Measurements from ENCODE around the gene E2F3.

The E2F3 gene

DNA sequence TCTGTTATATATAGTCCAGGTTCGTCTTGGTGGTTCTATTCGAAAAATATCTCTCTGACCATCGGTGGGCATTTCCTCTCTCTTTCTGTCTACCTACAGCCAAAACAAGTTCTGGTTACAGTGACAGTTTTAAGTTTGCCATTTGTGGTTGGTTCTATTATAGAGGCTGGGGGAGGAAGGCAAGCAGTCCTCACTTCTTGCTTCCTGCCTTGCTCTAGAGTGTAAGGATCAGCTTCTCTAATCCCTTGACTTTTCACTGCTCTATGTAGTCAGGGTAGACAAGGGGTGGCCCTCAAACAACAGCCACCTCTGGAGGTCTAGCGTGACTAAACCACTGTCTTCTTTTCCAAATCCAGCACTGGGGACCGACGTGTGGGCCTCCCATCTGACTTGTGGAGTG, 16.1 kb downstream of the E2F3 start:
- DNase-seq, result no peak
- in situ Hi-C loops (cut with HindIII; ENCODE audit: low pct_ligation_motif_present, low pct_unique_long_range_greater_than_20kb, low sequenced_read_pairs), result no loop called here

- in situ Hi-C loops (cut with HindIII; ENCODE audit: low pct_ligation_motif_present, low pct_unique_long_range_greater_than_20kb, low sequenced_read_pairs), result no loop called here
- peak; percentile 61 for DNase-seq
These were observed 24.8 kb downstream of the E2F3 start for GRCh38 chr6:20426177-20427082.

- in situ Hi-C loops (cut with HindIII; ENCODE audit: low pct_ligation_motif_present, low pct_unique_long_range_greater_than_20kb, low sequenced_read_pairs), result no loop called here
- no peak for DNase-seq
These were observed 26.2 kb downstream of the E2F3 start for GRCh38 chr6:20427856-20428255.

DNA sequence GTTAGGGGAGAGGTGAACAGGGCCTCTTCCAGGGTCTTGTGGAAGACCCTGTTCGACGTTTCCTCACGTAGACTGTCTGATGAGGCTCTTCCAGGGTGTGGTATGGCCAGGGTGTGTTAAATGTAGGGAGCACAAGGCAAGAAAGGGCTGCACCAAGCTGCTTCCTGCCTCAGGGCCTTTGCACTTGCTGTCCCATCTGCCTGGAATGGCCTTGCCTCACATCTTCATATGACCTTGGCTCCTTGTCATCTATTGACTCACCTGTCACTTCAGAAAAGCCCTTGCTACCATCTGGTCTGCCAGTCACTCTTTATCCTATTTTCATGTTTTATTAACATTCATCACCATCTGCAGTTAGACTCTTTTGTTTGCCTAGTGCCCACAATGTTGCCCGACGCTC, 31.0 kb downstream of the E2F3 start:
- in situ Hi-C loops (cut with HindIII; ENCODE audit: low pct_ligation_motif_present, low pct_unique_long_range_greater_than_20kb, low sequenced_read_pairs), result no loop called here

DNA sequence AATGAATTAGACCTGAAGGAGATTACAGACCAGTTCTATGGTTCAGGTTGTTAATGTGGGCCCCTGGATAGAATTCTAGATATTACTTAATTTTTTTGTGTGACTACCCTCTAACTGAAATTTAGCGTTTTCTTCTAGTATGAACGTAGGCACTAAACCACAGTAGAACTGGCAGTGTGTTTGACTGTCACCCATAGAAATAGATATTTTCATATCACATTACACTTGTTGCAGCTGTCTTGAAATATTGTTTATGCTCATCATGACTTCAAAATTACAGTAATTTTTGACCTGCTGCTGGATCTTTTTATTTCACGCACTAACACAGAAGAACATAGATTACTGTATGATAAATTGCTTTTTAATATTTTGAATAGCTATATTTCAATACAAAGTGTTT, 31.6 kb downstream of the E2F3 start:
- in situ Hi-C loops (cut with HindIII; ENCODE audit: low pct_ligation_motif_present, low pct_unique_long_range_greater_than_20kb, low sequenced_read_pairs), result no loop called here
- no peak for DNase-seq

More for the DNA sequence above, 31.0 kb downstream of the E2F3 start:
- no peak for DNase-seq

GRCh38 chr6:20433929-20434328, 32.2 kb downstream of the E2F3 start:
- in situ Hi-C loops (cut with HindIII; ENCODE audit: low pct_ligation_motif_present, low pct_unique_long_range_greater_than_20kb, low sequenced_read_pairs), result no loop called here
- DNase-seq, result no peak

DNA sequence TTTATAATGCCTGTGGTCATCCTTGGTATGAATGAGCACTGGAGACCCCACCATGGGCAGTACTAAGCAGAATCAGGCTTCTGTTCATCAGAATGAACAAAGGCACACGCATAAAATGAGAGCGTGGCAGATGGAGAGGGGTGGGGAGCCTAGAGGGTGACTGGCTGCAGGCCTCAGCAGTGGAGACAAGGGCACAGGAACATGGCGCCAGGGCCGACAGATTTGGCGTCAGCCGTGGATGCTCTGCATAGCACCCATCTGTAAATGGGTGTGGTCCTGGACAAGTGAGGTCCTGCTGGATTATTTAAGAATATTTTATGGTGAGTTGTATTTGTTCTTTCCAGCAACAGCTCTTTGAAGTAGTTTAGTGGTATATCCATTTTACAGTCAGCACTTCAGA, 33.1 kb downstream of the E2F3 start:
- no peak for DNase-seq
- in situ Hi-C loops (cut with HindIII; ENCODE audit: low pct_ligation_motif_present, low pct_unique_long_range_greater_than_20kb, low sequenced_read_pairs), result no loop called here

DNA sequence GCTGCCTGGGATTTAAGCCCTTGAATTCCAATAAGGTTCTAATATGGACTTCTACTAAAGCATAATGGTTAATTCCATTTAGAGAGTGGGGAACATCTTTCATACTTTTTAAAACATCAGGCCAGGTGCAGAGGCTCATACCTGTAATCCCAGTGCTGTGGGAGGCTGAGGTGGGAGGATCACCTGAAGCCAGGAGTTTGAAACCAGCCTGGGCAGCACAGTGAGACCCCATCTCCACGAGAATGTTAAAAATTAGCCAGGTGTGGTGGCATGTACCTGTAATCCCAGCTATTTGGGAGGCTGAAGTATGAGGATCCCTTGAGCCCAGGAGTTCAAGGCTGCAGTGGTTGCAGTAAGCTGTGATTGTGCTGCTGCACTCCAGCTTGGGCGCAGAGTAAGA, 35.0 kb downstream of the E2F3 start:
- in situ Hi-C loops (cut with HindIII; ENCODE audit: low pct_ligation_motif_present, low pct_unique_long_range_greater_than_20kb, low sequenced_read_pairs), result no loop called here

DNA sequence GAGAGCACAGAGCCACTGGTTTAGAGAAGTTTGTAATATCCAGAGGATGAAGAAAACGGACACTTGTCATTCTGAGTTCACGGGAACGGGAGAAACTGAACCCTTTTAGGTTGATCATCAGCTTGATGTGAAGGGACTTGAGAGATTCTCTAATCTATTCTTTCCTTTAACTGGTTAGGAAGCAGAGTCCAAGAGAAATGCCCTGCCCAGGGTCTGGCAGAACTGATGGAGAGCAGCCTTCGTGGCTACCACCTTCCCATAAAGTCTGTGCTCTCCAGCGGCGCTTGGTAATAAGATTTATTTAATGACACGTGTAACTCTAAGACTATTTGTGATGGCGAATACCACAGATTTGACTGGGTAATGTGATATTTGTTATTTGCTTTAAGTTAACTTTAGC, 36.0 kb downstream of the E2F3 start:
- DNase-seq, result no peak
- in situ Hi-C loops (cut with HindIII; ENCODE audit: low pct_ligation_motif_present, low pct_unique_long_range_greater_than_20kb, low sequenced_read_pairs), result no loop called here

More for the DNA sequence above, 35.0 kb downstream of the E2F3 start:
- DNase-seq, result no peak

GRCh38 chr6:20438462-20439070, 36.9 kb downstream of the E2F3 start:
- DNase-seq, result no peak
- in situ Hi-C loops (cut with HindIII; ENCODE audit: low pct_ligation_motif_present, low pct_unique_long_range_greater_than_20kb, low sequenced_read_pairs), result no loop called here

- in situ Hi-C loops (cut with HindIII; ENCODE audit: low pct_ligation_motif_present, low pct_unique_long_range_greater_than_20kb, low sequenced_read_pairs), result no loop called here
- DNase-seq, result no peak
These were observed 37.9 kb downstream of the E2F3 start for GRCh38 chr6:20439558-20439957.

DNA sequence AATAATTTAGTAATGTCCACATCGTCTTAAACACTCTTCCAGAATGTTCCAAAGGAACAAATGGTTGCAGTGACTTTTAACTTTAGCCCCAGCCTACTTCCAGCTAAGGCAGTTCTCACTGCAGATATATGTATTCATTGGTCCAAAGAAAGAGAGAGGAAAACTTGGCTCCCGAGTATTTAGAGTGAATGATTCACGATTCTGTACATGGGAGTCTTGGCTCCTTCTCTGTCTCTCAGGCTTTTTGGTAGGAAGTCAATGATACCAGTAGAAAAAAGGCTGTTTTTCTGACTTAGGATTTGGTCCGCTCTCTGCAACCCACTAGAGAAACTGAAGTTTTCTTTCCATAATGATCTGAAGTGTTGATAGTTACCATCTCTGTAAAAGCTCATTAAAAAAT, 38.6 kb downstream of the E2F3 start:
- in situ Hi-C loops (cut with HindIII; ENCODE audit: low pct_ligation_motif_present, low pct_unique_long_range_greater_than_20kb, low sequenced_read_pairs), result no loop called here
- no peak for DNase-seq

GRCh38 chr6:20441236-20441635, 39.6 kb downstream of the E2F3 start:
- DNase-seq, result no peak
- in situ Hi-C loops (cut with HindIII; ENCODE audit: low pct_ligation_motif_present, low pct_unique_long_range_greater_than_20kb, low sequenced_read_pairs), result no loop called here

GRCh38 chr6:20441921-20442320, 40.2 kb downstream of the E2F3 start:
- no peak for DNase-seq
- in situ Hi-C loops (cut with HindIII; ENCODE audit: low pct_ligation_motif_present, low pct_unique_long_range_greater_than_20kb, low sequenced_read_pairs), result no loop called here

DNA sequence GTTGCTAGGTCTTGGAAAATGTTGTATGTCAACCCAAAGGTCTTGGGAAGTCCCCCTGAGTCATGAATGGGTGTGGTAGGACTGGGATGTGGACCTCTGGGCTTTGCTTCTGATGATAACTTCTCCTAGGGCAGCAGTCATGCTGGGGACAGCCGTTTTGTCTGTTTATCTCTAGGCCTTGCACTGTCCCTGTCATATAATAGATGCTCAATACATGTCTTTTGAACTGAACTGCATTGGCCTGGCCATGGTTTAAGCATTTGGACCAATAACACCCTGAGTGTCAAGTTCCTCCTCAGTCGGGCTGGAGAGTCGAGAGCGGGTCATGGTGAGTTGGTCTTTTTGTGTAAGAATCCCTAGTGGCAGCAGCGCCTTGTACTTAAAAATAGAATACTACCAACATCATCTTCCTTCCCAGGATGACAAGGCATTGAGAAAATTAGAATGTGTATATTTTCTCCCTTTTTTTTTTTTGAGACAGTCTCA, 43.1 kb downstream of the E2F3 start:
- in situ Hi-C loops (cut with HindIII; ENCODE audit: low pct_ligation_motif_present, low pct_unique_long_range_greater_than_20kb, low sequenced_read_pairs), result no loop called here
- DNase-seq, result no peak

DNA sequence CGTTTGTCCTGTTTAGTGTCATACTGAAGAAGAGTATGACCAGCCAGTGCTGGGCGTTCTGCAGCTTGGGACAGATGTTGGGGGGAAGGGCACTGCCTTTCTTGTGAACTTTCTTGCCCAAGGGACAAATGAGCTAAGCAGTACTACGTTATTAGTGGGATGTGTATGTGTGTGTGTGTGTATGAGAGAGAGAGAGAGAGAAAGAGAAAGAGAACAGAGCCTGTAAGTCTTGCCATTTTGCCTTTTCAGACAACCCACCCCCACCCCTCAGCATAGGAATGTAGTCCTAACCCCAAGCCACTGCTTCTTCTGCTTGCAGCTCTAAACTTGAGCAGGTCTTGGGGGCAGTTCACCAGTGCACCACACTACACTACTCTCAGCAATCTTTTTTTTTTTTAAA, 45.5 kb downstream of the E2F3 start:
- in situ Hi-C loops (cut with HindIII; ENCODE audit: low pct_ligation_motif_present, low pct_unique_long_range_greater_than_20kb, low sequenced_read_pairs), result no loop called here
- DNase-seq, result no peak

DNA sequence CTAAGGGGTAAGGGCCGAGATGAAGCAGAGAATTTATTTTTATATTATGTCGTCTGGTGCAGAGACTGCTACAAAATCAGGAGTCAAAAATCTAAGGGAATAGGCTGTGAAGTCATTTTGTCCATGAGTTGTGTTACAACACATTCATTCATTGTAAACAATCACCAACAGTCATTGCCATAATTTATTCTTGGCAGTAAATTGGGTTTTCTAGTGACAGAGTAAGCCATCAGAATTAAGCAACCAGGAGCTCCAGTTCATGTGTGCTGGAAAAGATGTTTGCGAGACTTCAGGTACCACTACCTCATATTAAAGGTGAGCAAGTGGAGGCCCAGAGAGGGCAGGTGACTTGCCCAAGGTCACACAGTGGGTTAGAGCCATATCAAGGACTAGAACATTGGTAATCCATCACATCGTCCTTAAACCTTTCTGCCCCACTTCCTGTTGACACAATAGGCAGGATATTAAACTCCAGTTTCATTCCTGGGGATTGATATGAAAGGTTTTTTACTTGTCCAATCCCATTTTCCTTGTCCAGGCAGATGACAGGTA, 46.0 kb downstream of the E2F3 start:
- no peak for DNase-seq
- in situ Hi-C loops (cut with HindIII; ENCODE audit: low pct_ligation_motif_present, low pct_unique_long_range_greater_than_20kb, low sequenced_read_pairs), result no loop called here

DNA sequence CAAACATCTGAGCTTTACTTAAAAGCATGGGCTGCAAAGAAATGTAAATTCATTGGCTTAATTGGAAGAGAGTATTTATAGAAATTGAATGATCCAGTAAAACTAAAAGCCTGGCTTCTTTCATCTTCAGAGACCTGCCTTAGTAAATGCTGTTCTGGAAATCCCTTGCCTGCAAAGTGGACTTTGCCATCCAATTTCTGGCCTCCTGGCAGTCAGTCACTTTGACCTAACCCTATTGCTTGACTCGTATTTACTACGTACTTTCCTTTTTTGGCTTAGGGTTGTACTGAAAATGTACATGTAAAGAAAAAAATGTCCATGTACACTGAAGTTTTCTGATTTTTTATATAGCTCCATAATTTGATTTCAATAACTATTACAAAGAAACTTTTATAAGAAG, 47.1 kb downstream of the E2F3 start:
- no peak for DNase-seq
- in situ Hi-C loops (cut with HindIII; ENCODE audit: low pct_ligation_motif_present, low pct_unique_long_range_greater_than_20kb, low sequenced_read_pairs), result no loop called here

DNA sequence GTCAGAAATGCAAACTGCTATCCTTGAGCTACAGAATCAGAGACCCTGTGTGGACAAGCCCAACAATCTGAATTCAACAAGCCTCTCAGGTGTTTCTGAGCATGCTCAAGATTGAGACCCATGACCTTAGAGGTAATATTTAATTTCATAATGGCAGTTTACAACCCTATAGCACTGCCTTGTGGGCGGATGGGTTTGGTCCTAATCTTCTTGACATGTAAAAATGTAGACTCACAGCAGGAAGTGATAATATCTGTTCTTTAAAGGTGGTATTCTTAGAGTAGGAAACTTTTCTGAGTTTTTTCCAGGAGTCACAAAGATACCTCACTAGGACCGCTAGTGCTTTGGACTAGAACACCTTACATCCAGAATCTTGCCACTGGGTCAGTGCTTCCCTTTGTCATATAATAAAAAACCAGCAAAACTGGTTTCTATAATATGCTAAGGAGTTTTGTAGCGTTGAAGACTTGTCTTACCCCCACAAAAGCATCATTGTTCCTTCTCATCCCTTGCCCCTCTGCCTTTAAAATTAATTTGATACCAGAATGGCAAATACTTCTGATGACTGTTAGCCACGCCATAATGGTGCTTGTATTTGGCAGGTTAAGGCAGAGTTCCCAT, 52.6 kb downstream of the E2F3 start:
- in situ Hi-C loops (cut with HindIII; ENCODE audit: low pct_ligation_motif_present, low pct_unique_long_range_greater_than_20kb, low sequenced_read_pairs), result no loop called here
- DNase-seq, result no peak

All from ACHN (cell line).